HepG2 (cell line): ENCODE measurements around the gene PTPRD. TPM values are rescaled to one million over a fixed set of nuclear protein-coding genes. Genes with fewer than 3 reads are reported as not detected.

Experiments
- ATAC-seq: fragments of 200-7000 bp; cut with Tn5 transposase; 3 replicates; pipeline ENCODE4 v1.9.1; 2020; ENCODE audit warnings: mild to moderate bottlenecking, moderate library complexity
- BruUV-seq: library from RNA; stranded (reverse); fragments of 400-500 nt; replicated peaks from 2 replicates; lab custom pipeline; 2021; lab: Mats Ljungman, UMichigan
- CTCF ChIA-PET: fragments of 300-600 bp; formaldehyde crosslinking; extraction: SDS; loops from one replicate; lab custom pipeline; 2021; ENCODE audit warnings: low total read pairs, inconsistent platforms, low intra/inter-chr PET ratio; lab: Yijun Ruan, JAX
- POLR2A ChIA-PET: fragments of 350-600 bp; sonication (Branson Sonifier 250); formaldehyde crosslinking; loops from one replicate; lab custom pipeline; 2020; ENCODE audit warnings: antibody characterized with exemption, inconsistent platforms; lab: Yijun Ruan, JAX
- DNase-seq: peaks from one replicate; pipeline ENCODE4 v3.0.0-alpha.2; 2015; ENCODE audit warnings: low spot score
- FAIRE-seq: peaks from 3 replicates; lab custom pipeline; 2011; peaks lifted over from hg19 to GRCh38; lab: Jason Lieb, UNC
- H2AFZ ChIP-seq: one replicate; pipeline ENCODE4 v1.6.1; 2011; ENCODE audit warnings: low read length, inconsistent platforms
- H3K27ac ChIP-seq: fragments of 300-600 bp; 3 replicates; pipeline ENCODE4 v1.8.0; 2011; ENCODE audit warnings: mixed run types, mild to moderate bottlenecking, mixed read lengths, low read length, inconsistent platforms; ENCODE audit not compliant: insufficient read depth; ENCODE audit errors: extremely low read length
- H3K27me3 ChIP-seq, 2 experiments: fragments of 200-600 bp in 1 of 2; 2 replicates in 1 of 2; 3 replicates in 1 of 2; pipeline versions ENCODE4 v1.6.0 to v1.8.0; 2011; ENCODE audit warnings: low read length in 2 of 2, mild to moderate bottlenecking in 2 of 2, moderate library complexity in 2 of 2, inconsistent platforms in 1 of 2; ENCODE audit not compliant: insufficient read depth in 2 of 2, control insufficient read depth in 1 of 2
- H3K36me3 ChIP-seq, 2 experiments: fragments of 200-600 bp in 1 of 2; replicated peaks in 1 of 2; 2 replicates in 1 of 2; 3 replicates in 1 of 2; pipeline versions ENCODE4 v1.5.1 to v1.8.0; 2011; ENCODE audit warnings: low read length in 2 of 2, inconsistent platforms in 1 of 2; ENCODE audit not compliant: insufficient read depth in 2 of 2, control insufficient read depth in 1 of 2
- H3K4me1 ChIP-seq: 2 replicates; pipeline ENCODE4 v1.5.1; 2012; ENCODE audit warnings: low read length, inconsistent platforms; ENCODE audit not compliant: insufficient read depth
- H3K4me2 ChIP-seq: 2 replicates; pipeline ENCODE4 v1.6.0; 2011; ENCODE audit warnings: low read depth, low read length, inconsistent platforms
- H3K4me3 ChIP-seq, 3 experiments: fragments of 200-600 bp in 1 of 3; sonication (generic), shearing (Covaris generic) in 1 of 3; replicated peaks in 1 of 3; 2 replicates each; pipeline ENCODE4 v1.5.1; 2011 to 2016; ENCODE audit warnings: low read length in 3 of 3, inconsistent platforms in 2 of 3, low read depth in 2 of 3, mild to moderate bottlenecking in 2 of 3, control low read depth in 1 of 3, mixed read lengths in 1 of 3; ENCODE audit not compliant: insufficient read depth in 1 of 3
- H3K79me2 ChIP-seq: one replicate; pipeline ENCODE4 v1.6.1; 2011; ENCODE audit warnings: low read length, inconsistent platforms; ENCODE audit not compliant: insufficient read depth
- H3K9ac ChIP-seq: 2 replicates; pipeline ENCODE4 v1.6.0; 2011; ENCODE audit warnings: mild to moderate bottlenecking, low read depth, low read length, inconsistent platforms; ENCODE audit not compliant: insufficient read depth
- H3K9me3 ChIP-seq: 2 replicates; pipeline ENCODE4 v1.5.1; 2012; ENCODE audit warnings: mild to moderate bottlenecking, low read length
- H4K20me1 ChIP-seq: 2 replicates; pipeline ENCODE4 v1.6.0; 2011; ENCODE audit warnings: inconsistent platforms, mild to moderate bottlenecking, low read length, moderate library complexity; ENCODE audit not compliant: insufficient read depth
- AFF4 ChIP-seq: sonication (generic); formaldehyde crosslinking; IDR thresholded peaks from 2 replicates; pipeline ENCODE4 v1.4.0; 2020; ENCODE audit warnings: missing genetic modification reagents
- BORCS8-MEF2B ChIP-seq: sonication (generic); formaldehyde crosslinking; IDR thresholded peaks from 2 replicates; pipeline ENCODE4 v1.8.0; 2022; ENCODE audit warnings: mild to moderate bottlenecking, missing genetic modification reagents
- CREB3 ChIP-seq: sonication (generic); formaldehyde crosslinking; IDR thresholded peaks from 2 replicates; pipeline ENCODE4 v1.5.0; 2020; ENCODE audit warnings: missing genetic modification reagents
- HMGA1 ChIP-seq: sonication (generic); formaldehyde crosslinking; conservative IDR thresholded peaks from 2 replicates; pipeline ENCODE4 v1.4.0; 2020; ENCODE audit warnings: missing genetic modification reagents
- HOXA3 ChIP-seq: sonication (generic); formaldehyde crosslinking; IDR thresholded peaks from 2 replicates; pipeline ENCODE4 v1.5.0; 2020; ENCODE audit warnings: missing genetic modification reagents
- NCOR1 ChIP-seq: fragments of 200-600 bp; sonication (generic); IDR thresholded peaks from 2 replicates; pipeline ENCODE4 v1.7.0; 2017; ENCODE audit warnings: antibody characterized with exemption, low read length, borderline replicate concordance
- PBX2 ChIP-seq: IDR thresholded peaks from 2 replicates; pipeline ENCODE4 v1.6.1; 2016; ENCODE audit warnings: control low read depth
- TGIF2 ChIP-seq: IDR thresholded peaks from 2 replicates; pipeline ENCODE4 v1.6.1; 2016; ENCODE audit warnings: control low read depth, missing compliant biosample characterization
- ZFX ChIP-seq: sonication (generic); formaldehyde crosslinking; IDR thresholded peaks from 2 replicates; pipeline ENCODE4 v1.4.0; 2020; ENCODE audit warnings: mild to moderate bottlenecking, low read depth, missing genetic modification reagents, moderate library complexity
- ZNF749 ChIP-seq: sonication (generic); formaldehyde crosslinking; IDR thresholded peaks from 2 replicates; pipeline ENCODE4 v1.8.0; 2022; ENCODE audit warnings: mild to moderate bottlenecking, missing genetic modification reagents, moderate library complexity, borderline replicate concordance
- ZNF878 ChIP-seq: sonication (generic); formaldehyde crosslinking; IDR thresholded peaks from 2 replicates; pipeline ENCODE4 v1.8.1; 2023; ENCODE audit warnings: mild to moderate bottlenecking, missing genetic modification reagents, moderate library complexity
- WGBS: methylation state at CpG from one replicate; pipeline ENCODE4 v1.1.6; 2017; ENCODE audit warnings: low lambda C conversion rate; 5-methylcytosine and 5-hydroxymethylcytosine counted together
- in situ Hi-C: cut with HindIII; loops from 2 replicates; pipeline ENCODE4 v1.10.0; 2017; ENCODE audit warnings: low pct_unique_long_range_greater_than_20kb; ENCODE audit not compliant: extremely low pct_ligation_motif_present
- intact Hi-C: fragments of 100-400 bp; cut with micrococcal nuclease; formaldehyde crosslinking; loops from one replicate; pipeline ENCODE4 v1.10.0; 2022; ENCODE audit not compliant: unreplicated experiment
- polyA plus RNA-seq, 8 experiments: library from polyadenylated mRNA; depleted of rRNA in 3 of 8; stranded (reverse) in 7 of 8; unstranded in 1 of 8; fragments of >200 nt; fragmentation: Illumina TruSeq in 4 of 8; extraction: Trizol in 4 of 8; gene quantifications; 2 replicates each; pipeline versions ENCODE4 v1.2.1 to v1.2.3, GENCODE V29; 2011 to 2016; ENCODE audit warnings: low read depth in 4 of 8, missing spikeins in 1 of 8, mixed read lengths in 1 of 8; ENCODE audit not compliant: insufficient read depth in 1 of 8
- total RNA-seq, 5 experiments: library from RNA; depleted of rRNA; stranded (reverse); fragments of >200 nt; fragmentation: Illumina TruSeq; extraction: Trizol; gene quantifications; 2 replicates each; pipeline ENCODE4 v1.2.3, GENCODE V29; 2016; ENCODE audit warnings: low read depth in 1 of 5
- TF ChIP-seq, protein P1 (sequence below): sonication (generic); formaldehyde crosslinking; IDR thresholded peaks from 2 replicates; pipeline ENCODE4 v1.4.0; 2020; ENCODE audit warnings: mild to moderate bottlenecking, missing genetic modification reagents
- TF ChIP-seq, protein P2 (sequence below): sonication (generic); IDR thresholded peaks from 2 replicates; pipeline ENCODE4 v1.6.1; 2016; ENCODE audit warnings: low read depth, borderline replicate concordance
- TF ChIP-seq, protein P3 (sequence below): sonication (generic); formaldehyde crosslinking; IDR thresholded peaks from 2 replicates; pipeline ENCODE4 v1.8.1; 2023; ENCODE audit warnings: mild to moderate bottlenecking, missing genetic modification reagents, borderline replicate concordance

PTPRD gene
- total and polyA plus RNA-seq, 2 of the 13 experiments (the other 11 are each of a cell fraction or from before 2014, with no cell fraction given), result 0.05 TPM; not detected in 1

DNA sequence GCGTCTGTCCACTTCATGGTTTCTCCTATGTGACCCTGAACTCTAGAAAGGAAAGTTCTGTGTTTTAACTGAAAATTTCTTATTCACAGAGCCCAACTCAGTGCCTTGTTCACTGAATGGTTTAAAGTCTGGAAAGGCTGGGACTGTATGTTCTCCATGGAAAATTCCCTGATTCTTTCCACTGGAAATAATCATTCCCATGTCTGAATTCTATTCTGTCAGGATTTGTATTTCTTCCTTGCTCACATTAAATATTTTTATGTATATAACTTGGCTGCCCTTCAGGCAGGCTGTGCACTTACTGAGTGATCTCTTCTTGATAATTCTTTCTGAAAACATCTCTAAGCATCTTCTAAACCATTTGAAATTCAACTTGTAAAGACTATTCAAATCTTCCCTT is 1686.3 kb downstream of the PTPRD start (continued):
- TF ChIP-seq CREB3, result no peak
- TF ChIP-seq HOXA3 (CRISPR knock-in tag), result no peak
- no peak for TF ChIP-seq BORCS8-MEF2B (CRISPR knock-in tag)

DNA sequence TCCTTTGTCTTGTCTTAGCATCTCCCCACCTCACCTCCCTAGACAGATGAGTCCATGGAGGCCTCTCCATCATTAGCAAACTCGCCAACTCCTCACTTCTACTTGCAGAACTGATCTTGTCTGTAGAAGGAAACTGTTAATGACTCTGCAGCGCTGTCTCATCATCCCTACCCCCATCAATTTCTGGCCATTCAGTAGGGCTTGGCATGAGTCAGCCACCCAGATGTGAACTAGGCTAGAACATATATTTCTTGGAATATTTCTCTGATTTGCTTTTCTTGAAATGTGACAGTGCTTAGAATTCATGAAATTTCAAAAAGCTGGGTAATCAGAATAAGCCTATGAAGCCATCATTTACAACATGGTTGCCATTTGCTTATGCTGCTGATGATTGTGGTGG is 1688.2 kb downstream of the PTPRD start:
- Histone ChIP-seq H3K4me2 (no peak overlapping the region), H3K9ac (no peak overlapping the region), H3K36me3 (no peaks in the 10 kb centered on the region), H3K4me1 (no peaks in the 10 kb centered on the region), H3K79me2 (no peaks in the 10 kb centered on the region), H3K27ac (no peak overlapping the region), H3K4me3 (no peak overlapping the region), H2AFZ (no peak overlapping the region), H3K27me3 (no peaks in the 10 kb centered on the region), H4K20me1 (no peaks in the 10 kb centered on the region), H3K9me3 (no peaks in the 10 kb centered on the region)
- POLR2A ChIA-PET, result no interaction called here
- in situ Hi-C loops, result no loop called here
- no TSS peak for BruUV-seq
- intact Hi-C loops, result no loop called here
- no peak for FAIRE-seq
- 0% methylated on average over 2 of the region's 2 CpGs for WGBS
- no peak for ATAC-seq
- DNase-seq, result no peak
- CTCF ChIA-PET, result no interaction called here
- TF ChIP-seq ZFX (CRISPR knock-in tag), result no peak
- no peak for TF ChIP-seq AFF4 (CRISPR knock-in tag)
- no peak for TF ChIP-seq PBX2 (CRISPR knock-in tag)
- TF ChIP-seq TGIF2 (CRISPR knock-in tag), result no peak
- TF ChIP-seq ZNF749 (CRISPR knock-in tag), result no peak
- TF ChIP-seq ZNF878 (CRISPR knock-in tag), result no peak
- TF ChIP-seq, protein P1, sequence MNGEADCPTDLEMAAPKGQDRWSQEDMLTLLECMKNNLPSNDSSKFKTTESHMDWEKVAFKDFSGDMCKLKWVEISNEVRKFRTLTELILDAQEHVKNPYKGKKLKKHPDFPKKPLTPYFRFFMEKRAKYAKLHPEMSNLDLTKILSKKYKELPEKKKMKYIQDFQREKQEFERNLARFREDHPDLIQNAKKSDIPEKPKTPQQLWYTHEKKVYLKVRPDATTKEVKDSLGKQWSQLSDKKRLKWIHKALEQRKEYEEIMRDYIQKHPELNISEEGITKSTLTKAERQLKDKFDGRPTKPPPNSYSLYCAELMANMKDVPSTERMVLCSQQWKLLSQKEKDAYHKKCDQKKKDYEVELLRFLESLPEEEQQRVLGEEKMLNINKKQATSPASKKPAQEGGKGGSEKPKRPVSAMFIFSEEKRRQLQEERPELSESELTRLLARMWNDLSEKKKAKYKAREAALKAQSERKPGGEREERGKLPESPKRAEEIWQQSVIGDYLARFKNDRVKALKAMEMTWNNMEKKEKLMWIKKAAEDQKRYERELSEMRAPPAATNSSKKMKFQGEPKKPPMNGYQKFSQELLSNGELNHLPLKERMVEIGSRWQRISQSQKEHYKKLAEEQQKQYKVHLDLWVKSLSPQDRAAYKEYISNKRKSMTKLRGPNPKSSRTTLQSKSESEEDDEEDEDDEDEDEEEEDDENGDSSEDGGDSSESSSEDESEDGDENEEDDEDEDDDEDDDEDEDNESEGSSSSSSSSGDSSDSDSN (CRISPR knock-in tag), result no peak
- no peak for TF ChIP-seq HMGA1 (CRISPR knock-in tag)
- TF ChIP-seq, protein P2, sequence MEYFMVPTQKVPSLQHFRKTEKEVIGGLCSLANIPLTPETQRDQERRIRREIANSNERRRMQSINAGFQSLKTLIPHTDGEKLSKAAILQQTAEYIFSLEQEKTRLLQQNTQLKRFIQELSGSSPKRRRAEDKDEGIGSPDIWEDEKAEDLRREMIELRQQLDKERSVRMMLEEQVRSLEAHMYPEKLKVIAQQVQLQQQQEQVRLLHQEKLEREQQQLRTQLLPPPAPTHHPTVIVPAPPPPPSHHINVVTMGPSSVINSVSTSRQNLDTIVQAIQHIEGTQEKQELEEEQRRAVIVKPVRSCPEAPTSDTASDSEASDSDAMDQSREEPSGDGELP, result no peak
- no peak for TF ChIP-seq NCOR1
- TF ChIP-seq, protein P3, sequence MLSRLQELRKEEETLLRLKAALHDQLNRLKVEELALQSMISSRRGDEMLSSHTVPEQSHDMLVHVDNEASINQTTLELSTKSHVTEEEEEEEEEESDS (CRISPR knock-in tag), result no peak
